ENCODE results near the gene SYTL3.
"Not testable (repeated sequence)": the region's sequence is repeated elsewhere in the genome, so short reads cannot be mapped to it uniquely, and the experiment has no call there.

Gene SYTL3

DNA sequence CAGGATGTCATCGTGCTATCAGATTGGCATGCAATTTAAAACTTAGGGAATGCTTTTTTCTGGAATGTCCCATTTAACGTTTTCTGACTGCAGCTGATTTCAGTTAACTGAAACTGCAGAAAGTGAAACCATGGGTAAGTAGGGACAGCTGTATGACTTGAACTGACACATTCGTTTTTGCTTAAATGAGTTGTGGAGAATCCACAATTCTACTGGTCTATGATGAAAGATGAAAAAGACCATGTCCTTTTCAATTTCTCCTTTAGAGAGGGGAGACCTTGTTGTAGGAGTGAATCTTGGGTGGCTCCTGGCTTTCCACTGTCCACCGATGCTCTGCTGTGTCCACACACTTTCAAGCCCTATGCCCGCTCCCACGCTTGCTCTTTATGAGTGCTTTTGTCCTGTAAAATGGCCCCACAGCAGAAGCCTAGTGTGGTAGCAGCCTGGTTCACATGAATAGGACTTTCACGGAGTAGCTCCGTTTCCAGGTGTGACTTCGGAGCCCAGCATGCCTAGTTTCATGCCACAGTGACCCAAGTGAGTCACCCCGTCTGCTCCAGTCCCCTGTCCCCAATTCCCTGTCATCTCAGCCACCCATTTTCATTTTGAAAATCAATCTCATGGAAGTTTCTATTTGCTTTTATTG lies 27.2 kb upstream of the SYTL3 start:
- no peak for DNase-seq (ENCODE audit: low read depth in 2 of 2)

GRCh38 chr6:158624684-158625682 lies 24.9 kb upstream of the SYTL3 start:
- DNase-seq (ENCODE audit: low read depth in 2 of 2) = no peak

- DNase-seq (ENCODE audit: low read depth in 2 of 2) = no peak
These were observed 24.0 kb upstream of the SYTL3 start for GRCh38 chr6:158625881-158626305.

GRCh38 chr6:158626360-158627167 lies 23.3 kb upstream of the SYTL3 start:
- no peak for DNase-seq (ENCODE audit: low read depth in 2 of 2)

GRCh38 chr6:158627168-158627939 lies 22.5 kb upstream of the SYTL3 start:
- no peak for DNase-seq (ENCODE audit: low read depth in 2 of 2)

DNA sequence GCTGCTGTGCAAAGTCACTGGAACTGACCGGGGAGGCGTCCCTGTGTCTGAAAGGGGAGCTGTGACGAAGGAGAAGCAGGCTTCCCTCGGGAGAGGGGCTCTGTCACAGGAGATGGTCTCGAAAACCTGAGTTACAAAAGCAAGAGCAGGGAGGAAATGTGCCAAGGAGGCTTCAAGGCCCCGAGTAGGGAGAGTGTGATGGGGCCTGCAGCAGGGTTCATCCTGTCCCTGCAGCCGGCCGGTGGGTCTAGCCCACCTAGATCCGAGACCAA lies 22.0 kb upstream of the SYTL3 start:
- DNase-seq (ENCODE audit: low read depth in 2 of 2) = no peak

- DNase-seq (ENCODE audit: low read depth in 2 of 2) = no peak
These were observed 21.3 kb upstream of the SYTL3 start for GRCh38 chr6:158628542-158628941.

- no peak for DNase-seq (ENCODE audit: low read depth in 2 of 2)
These were observed 20.3 kb upstream of the SYTL3 start for GRCh38 chr6:158629367-158630221.

DNA sequence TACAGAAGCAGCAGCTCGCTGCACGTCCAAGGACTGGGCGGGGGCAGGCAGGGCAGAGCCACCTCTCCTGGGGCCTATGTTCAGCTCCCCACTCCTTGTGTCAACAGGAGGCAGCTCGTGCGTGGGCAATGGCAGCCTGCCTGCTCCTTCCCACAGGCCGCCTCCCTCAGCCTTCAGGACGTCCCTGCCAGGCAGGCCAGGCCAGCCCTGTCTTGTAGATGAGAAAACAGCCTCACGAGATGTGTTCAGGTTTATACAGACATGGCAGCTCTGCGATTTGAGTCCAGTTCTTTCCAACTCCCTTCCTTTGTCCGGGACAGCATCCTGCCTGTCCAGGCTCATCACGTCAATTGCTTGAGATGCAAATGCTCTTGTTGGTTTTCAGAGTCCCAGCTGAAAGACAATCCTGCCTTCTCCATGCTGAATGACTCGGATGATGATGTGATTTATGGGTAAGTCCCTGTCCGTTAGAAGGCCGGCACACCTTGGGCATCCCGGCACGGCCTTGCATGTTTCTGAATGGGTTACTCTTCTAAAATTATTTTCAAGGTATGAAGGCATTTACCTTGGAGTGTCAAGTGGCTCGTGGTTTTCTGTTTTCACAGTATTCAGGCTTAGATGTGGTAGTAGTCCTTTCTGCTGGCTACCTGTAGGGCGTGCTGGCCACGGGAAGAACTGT lies 18.8 kb upstream of the SYTL3 start:
- DNase-seq (ENCODE audit: low read depth in 2 of 2) = no peak

- DNase-seq (ENCODE audit: low read depth in 2 of 2) = no peak
These were observed 17.9 kb upstream of the SYTL3 start for GRCh38 chr6:158631678-158632537.

GRCh38 chr6:158632538-158633119 lies 17.2 kb upstream of the SYTL3 start:
- DNase-seq (ENCODE audit: low read depth in 2 of 2) = not testable (repeated sequence)

GRCh38 chr6:158633127-158633526 lies 16.7 kb upstream of the SYTL3 start:
- no peak for DNase-seq (ENCODE audit: low read depth in 2 of 2)

DNA sequence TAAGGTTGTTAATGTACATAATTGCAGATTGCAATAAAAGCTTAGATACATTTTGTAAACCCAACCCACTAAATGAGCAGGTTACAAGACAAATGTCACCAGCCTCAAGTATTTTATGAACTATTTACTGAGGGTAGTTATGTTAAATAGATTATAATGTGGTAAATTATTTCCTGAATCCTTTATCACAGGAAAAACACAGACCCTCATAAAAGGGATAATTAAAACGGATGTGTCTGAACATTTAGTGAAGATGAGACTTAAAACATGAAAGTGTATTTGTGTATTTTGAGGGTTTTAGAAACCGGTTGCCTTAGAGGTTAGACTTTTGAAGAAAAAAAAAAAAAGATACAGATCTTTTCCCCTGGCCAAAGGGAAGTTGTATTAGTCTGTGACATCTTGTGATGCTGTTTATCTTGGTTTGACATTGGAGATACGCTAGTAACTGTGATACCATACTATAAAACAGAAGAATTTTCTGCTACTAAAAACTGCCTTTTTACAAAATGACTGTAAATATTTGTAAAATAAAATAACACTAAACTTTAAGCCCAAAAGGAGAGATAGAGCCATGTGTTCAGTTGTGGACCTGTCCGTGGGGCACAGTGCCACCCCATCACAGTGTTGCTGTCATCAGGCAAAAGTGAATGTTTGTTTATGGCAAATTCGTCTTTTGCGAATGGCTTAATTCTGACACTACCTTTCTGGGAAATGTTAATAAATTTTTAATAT lies 15.0 kb upstream of the SYTL3 start:
- DNase-seq (ENCODE audit: low read depth in 2 of 2) = no peak

DNA sequence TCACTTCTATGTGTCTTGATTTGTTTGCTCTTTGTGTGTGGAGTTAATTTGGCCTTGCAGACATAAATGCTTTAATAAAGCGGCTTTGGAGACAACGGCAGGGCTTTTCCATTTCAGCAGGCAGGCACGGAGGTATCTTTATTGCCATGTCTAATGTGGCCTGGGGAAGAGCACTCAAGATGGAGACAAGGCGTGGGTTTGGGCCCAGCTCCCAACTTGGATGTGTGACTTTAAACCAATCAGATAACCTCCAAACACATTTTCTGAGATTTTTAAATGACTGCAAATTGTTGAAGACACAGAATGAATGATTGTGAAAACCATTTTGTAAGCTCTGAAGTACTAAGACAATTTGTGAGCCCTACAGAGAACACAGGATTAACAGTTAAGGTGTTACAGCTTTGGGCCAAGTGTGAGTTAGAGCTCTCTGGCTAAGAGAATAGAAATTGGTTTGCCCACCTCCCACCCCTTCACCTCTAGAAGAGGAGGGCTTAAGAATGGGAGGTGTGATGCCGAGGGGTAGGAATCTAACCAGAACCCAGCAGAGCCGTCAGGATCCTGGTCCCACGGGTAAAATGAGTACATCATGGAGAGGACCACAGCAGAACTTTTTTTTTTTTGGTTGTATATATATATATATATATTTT lies 14.3 kb upstream of the SYTL3 start:
- DNase-seq (ENCODE audit: low read depth in 2 of 2) = no peak

DNA sequence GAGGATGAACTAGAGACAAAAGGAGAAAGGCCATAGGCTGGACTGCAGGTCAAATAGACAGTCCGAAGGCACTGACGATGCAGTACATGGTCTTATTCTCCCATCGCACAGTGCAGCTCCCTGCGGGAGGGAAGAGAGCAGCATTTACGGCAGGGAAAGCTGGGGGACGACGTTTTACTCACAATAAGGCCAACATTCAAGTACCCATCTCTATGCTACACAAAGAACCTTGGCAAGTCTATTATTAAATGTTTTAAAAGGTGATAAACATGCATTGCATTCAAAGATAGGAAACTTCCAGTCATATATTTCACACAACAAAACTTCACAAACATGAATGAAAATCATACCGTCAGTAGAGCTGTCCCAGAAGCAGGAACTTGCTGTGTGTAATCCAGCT lies 13.1 kb upstream of the SYTL3 start:
- no peak for DNase-seq (ENCODE audit: low read depth in 2 of 2)

DNA sequence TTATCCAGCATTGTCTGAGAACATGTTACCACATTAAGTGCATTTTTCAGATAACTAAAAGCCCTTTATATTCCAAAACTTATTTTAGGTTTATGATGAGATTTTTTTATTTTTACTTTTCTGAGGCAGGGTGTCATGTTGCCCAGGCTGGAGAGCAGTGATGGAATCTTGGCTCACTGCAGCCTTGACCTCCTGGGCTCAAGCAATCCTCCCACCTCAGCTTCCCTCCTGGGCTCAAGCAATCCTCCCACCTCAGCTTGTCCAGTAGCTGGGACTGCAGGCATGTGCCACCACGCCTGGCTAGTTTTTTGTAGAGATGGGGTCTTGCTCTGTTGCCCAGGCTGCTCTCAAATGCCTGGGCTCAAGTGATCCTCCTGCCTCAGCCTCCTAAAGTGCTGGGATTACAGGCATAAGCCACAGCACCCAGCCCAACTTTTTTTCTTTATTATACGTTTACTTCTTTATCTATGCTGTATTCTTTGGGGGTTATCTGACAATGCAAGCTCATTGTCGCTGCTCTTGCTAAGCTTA lies 11.5 kb upstream of the SYTL3 start:
- no peak for DNase-seq (ENCODE audit: low read depth in 2 of 2)

DNA sequence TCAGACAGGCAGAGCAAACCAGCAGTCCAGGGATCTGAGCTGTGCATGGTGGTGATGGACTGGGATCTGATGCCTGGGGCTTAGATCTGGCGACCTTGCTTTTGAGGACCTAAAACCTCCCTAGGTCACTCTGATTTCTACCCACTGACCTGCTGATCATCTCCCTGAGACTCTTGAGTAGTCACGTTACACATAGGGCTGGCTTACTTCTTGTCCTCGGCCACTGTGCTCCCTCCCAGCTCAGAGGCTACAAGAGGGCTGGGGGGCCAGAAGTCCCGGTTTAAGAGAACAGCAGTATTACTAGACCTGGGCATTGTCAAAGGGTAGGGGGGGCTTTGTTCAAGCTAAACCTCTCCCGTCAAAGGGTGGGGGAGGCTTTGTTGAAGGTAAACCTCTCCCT lies 10.8 kb upstream of the SYTL3 start:
- DNase-seq (ENCODE audit: low read depth in 2 of 2) = no peak
